Measurements from ENCODE around the gene ZNF710. TPM values are rescaled to one million over a fixed set of nuclear protein-coding genes. Genes with fewer than 3 reads are reported as not detected.

ZNF710 gene
- total and polyA plus RNA-seq, 2 of the 8 experiments (the other 6 are each of a cell fraction or from before 2014, with no cell fraction given) = 10.5 to 24.0 TPM

- Histone ChIP-seq H2AFZ (ENCODE audit: low read length) (no peak overlapping the region), H3K9ac (replicated peaks in 1 of 4; ENCODE audit: extremely low read depth in 1 of 4, low read depth in 3 of 4, low read length in 3 of 4) (no peak overlapping the region), H2BK120ac (replicated peaks; ENCODE audit: low read depth, low read length) (no peak overlapping the region), H2BK12ac (ENCODE audit: low read depth, low read length) (no peak overlapping the region), H3K4me3 (ENCODE audit: extremely low read depth in 1 of 4, insufficient read depth in 2 of 4, low read depth in 3 of 4, low read length in 4 of 4) (no peak overlapping the region), H3K56ac (replicated peaks; ENCODE audit: insufficient read length, low read depth, low read length) (no peak overlapping the region), H3K23me2 (ENCODE audit: low read depth, low read length) (peaks cover 2% of the 10 kb centered on the region; the same call in 1 of the 2 replicates), H3K4me2 (ENCODE audit: insufficient read depth in 1 of 2, low read depth in 2 of 2, low read length in 2 of 2) (no peak overlapping the region), H3K18ac (ENCODE audit: extremely low read depth, low read length) (no peak overlapping the region), H3K23ac (ENCODE audit: insufficient read length) (no peak overlapping the region), H3K27ac (ENCODE audit: low read depth, low read length) (no peak overlapping the region), H4K20me1 (replicated peaks in 1 of 2; ENCODE audit: control insufficient read depth in 1 of 2, insufficient read depth in 2 of 2, low read length in 2 of 2) (peaks cover 0 to 3% of the 10 kb centered on the region in 2 experiments), H3K79me1 (ENCODE audit: low read depth, low read length) (peaks cover 7% of the 10 kb centered on the region), H4K5ac (ENCODE audit: insufficient read length, low read depth, low read length) (no peak overlapping the region), H3K27me3 (replicated peaks in 1 of 4; ENCODE audit: control insufficient read depth in 3 of 4, extremely low read depth in 1 of 4, insufficient read depth in 3 of 4, low read length in 3 of 4) (no peaks in the 10 kb centered on the region), H3K4me1 (replicated peaks in 1 of 4; ENCODE audit: control insufficient read depth in 3 of 4, insufficient read depth in 4 of 4, low read length in 3 of 4) (peaks cover 0 to 41% (median 7%) of the 10 kb centered on the region in 4 experiments; a peak in 4 of 7 replicates), H3K36me3 (ENCODE audit: control insufficient read depth in 2 of 4, insufficient read depth in 4 of 4, low read length in 3 of 4) (no peaks in the 10 kb centered on the region), H2BK20ac (ENCODE audit: low read length) (0 out of 2 replicates have a peak overlapping the region, but pooled peaks have one; percentile 13), H3K9me3 (ENCODE audit: insufficient read depth in 2 of 2, low read depth in 1 of 2, low read length in 1 of 2) (no peaks in the 10 kb centered on the region), H2BK5ac (ENCODE audit: low read depth, low read length) (no peak overlapping the region), H4K8ac (ENCODE audit: extremely low read depth, insufficient read depth, low read length) (no peak overlapping the region), H3K4ac (replicated peaks; ENCODE audit: insufficient read length, low read depth, low read length) (no peak overlapping the region), H3K14ac (ENCODE audit: insufficient read length) (no peak overlapping the region), H4K91ac (replicated peaks; ENCODE audit: insufficient read length, low read length) (no peak overlapping the region), H3K79me2 (ENCODE audit: control insufficient read depth in 1 of 2, insufficient read depth in 2 of 2, low read length in 2 of 2) (no peaks in the 10 kb centered on the region), H2AK5ac (ENCODE audit: low read depth, low read length) (no peak overlapping the region), H2BK15ac (ENCODE audit: low read length) (no peak overlapping the region)
- POLR2A ChIA-PET (ENCODE audit: partially characterized antibody) = interaction anchor here (0.7 to 1.1 kb wide), 2 partner anchors 24 to 161 kb away, joined by 3 read pairs; no protein-coding TSS in a partner anchor
- WGBS, 2 experiments (ENCODE audit: extremely low coverage in 1 of 2, insufficient coverage in 1 of 2, insufficient read length in 1 of 2, insufficient replicate concordance in 2 of 2, low coverage in 1 of 2, low lambda C conversion rate in 2 of 2, missing lambda C conversion rate in 1 of 2) = 92% methylated on average over 3 of the region's 3 CpGs; no CpG with 5 or more reads in 1 of the 2 experiments
- FAIRE-seq (no peak), DNase-seq (ENCODE audit: low read depth in 1 of 2, low spot score in 2 of 2) (no peak)
- CTCF ChIA-PET (ENCODE audit: partially characterized antibody) = no interaction called here
- TF ChIP-seq CHD2 (IDR thresholded peaks at IDR 0.05; ENCODE audit: low read length) (no peak), EP300 (IDR thresholded peaks at IDR 0.05; ENCODE audit: borderline replicate concordance in 1 of 2, low read depth in 2 of 2, low read length in 2 of 2) (no peak)
These were observed 37.5 kb downstream of the ZNF710 start for GRCh38 chr15:90038632-90039095.

All from H1 (cell line).